ENCODE data around the gene PRM2. TPM values are rescaled to one million over a fixed set of nuclear protein-coding genes. Genes with fewer than 3 reads are reported as not detected.

Gene PRM2
- polyA plus RNA-seq, 2 of the 4 experiments (the other 2 are of a cell fraction) = not detected

GRCh38 chr16:11231367-11231970 is 44.8 kb downstream of the PRM2 start:
- H3K4me3 ChIP-seq = no peak overlapping the region
- ChIA-PET CTCF (no interaction called here), POLR2A (no interaction called here)
- H3K9me3 ChIP-seq = no peaks in the 10 kb centered on the region
- WGBS (ENCODE audit: missing lambda C conversion rate) = 69% methylated on average over 10 of the region's 10 CpGs
- DNase-seq (ENCODE audit: low read depth in 1 of 2, low spot score in 1 of 2) (no peak), FAIRE-seq (no peak), ATAC-seq (no peak)
- TF ChIP-seq POLR2A (IDR thresholded peaks at IDR 0.05; ENCODE audit: low read length) = no peak
- TF ChIP-seq REST (IDR thresholded peaks at IDR 0.05) = no peak
- TF ChIP-seq, protein P1, sequence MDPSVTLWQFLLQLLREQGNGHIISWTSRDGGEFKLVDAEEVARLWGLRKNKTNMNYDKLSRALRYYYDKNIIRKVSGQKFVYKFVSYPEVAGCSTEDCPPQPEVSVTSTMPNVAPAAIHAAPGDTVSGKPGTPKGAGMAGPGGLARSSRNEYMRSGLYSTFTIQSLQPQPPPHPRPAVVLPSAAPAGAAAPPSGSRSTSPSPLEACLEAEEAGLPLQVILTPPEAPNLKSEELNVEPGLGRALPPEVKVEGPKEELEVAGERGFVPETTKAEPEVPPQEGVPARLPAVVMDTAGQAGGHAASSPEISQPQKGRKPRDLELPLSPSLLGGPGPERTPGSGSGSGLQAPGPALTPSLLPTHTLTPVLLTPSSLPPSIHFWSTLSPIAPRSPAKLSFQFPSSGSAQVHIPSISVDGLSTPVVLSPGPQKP (IDR thresholded peaks at IDR 0.05; ENCODE audit: low read depth, low read length) = no peak
- no peak for TF ChIP-seq BCL3 (IDR thresholded peaks at IDR 0.05)
- no peak for TF ChIP-seq HMGXB4 (CRISPR knock-in tag; IDR thresholded peaks at IDR 0.05; ENCODE audit: borderline replicate concordance)
- TF ChIP-seq USF2 (IDR thresholded peaks at IDR 0.05) = no peak
- TF ChIP-seq GATA3 (IDR thresholded peaks at IDR 0.05; ENCODE audit: borderline replicate concordance) = no peak
- no peak for TF ChIP-seq KDM5A (IDR thresholded peaks at IDR 0.05)
- TF ChIP-seq ZFP36 (IDR thresholded peaks at IDR 0.05; ENCODE audit: borderline replicate concordance, partially characterized antibody) = no peak
- no peak for TF ChIP-seq CHD4 (IDR thresholded peaks at IDR 0.05; ENCODE audit: borderline replicate concordance)
- H3K27ac ChIP-seq = no peak overlapping the region
- no peaks in the 10 kb centered on the region for H3K4me1 ChIP-seq
- no peak overlapping the region for H3K4me2 ChIP-seq

- Histone ChIP-seq H3K4me1 (no peaks in the 10 kb centered on the region), H3K4me2 (no peak overlapping the region), H3K27ac (no peak overlapping the region), H3K9me3 (no peaks in the 10 kb centered on the region), H3K4me3 (no peak overlapping the region)
- 71% methylated on average over 4 of the region's 4 CpGs for WGBS (ENCODE audit: missing lambda C conversion rate)
- POLR2A ChIA-PET = no interaction called here
- CTCF ChIA-PET = no interaction called here
- ATAC-seq (no peak), FAIRE-seq (no peak), DNase-seq (ENCODE audit: low read depth in 1 of 2, low spot score in 1 of 2) (no peak)
- TF ChIP-seq CBX2 (IDR thresholded peaks at IDR 0.05; ENCODE audit: borderline replicate concordance, low read depth) (no peak), RNF2 (IDR thresholded peaks at IDR 0.05; ENCODE audit: borderline replicate concordance, low read depth) (no peak), SREBF2 (IDR thresholded peaks at IDR 0.05) (no peak), HOXB5 (CRISPR knock-in tag; IDR thresholded peaks at IDR 0.05) (no peak), EP300 (IDR thresholded peaks at IDR 0.05) (no peak), ZSCAN20 (CRISPR knock-in tag; IDR thresholded peaks at IDR 0.05) (no peak), FOSB (CRISPR knock-in tag; IDR thresholded peaks at IDR 0.05) (no peak), TP53 (CRISPR knock-in tag; IDR thresholded peaks at IDR 0.05) (no peak), HDAC2 (IDR thresholded peaks at IDR 0.05) (no peak), CBX8 (IDR thresholded peaks at IDR 0.05) (no peak), CEBPB (IDR thresholded peaks at IDR 0.05) (no peak)
- TF ChIP-seq, protein P2, sequence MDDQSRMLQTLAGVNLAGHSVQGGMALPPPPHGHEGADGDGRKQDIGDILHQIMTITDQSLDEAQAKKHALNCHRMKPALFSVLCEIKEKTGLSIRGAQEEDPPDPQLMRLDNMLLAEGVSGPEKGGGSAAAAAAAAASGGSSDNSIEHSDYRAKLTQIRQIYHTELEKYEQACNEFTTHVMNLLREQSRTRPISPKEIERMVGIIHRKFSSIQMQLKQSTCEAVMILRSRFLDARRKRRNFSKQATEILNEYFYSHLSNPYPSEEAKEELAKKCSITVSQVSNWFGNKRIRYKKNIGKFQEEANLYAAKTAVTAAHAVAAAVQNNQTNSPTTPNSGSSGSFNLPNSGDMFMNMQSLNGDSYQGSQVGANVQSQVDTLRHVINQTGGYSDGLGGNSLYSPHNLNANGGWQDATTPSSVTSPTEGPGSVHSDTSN (IDR thresholded peaks at IDR 0.05) = no peak
- TF ChIP-seq, protein P3, sequence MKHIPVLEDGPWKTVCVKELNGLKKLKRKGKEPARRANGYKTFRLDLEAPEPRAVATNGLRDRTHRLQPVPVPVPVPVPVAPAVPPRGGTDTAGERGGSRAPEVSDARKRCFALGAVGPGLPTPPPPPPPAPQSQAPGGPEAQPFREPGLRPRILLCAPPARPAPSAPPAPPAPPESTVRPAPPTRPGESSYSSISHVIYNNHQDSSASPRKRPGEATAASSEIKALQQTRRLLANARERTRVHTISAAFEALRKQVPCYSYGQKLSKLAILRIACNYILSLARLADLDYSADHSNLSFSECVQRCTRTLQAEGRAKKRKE (CRISPR knock-in tag; IDR thresholded peaks at IDR 0.05; ENCODE audit: low read depth) = no peak
Measured at GRCh38 chr16:11229906-11230305, 46.4 kb downstream of the PRM2 start.

Measured in A549 (cell line).